NCI-H1930 (cell line): ENCODE results near the gene SRSF3.
"Not testable (repeated sequence)": the region's sequence is repeated elsewhere in the genome, so short reads cannot be mapped to it uniquely, and the experiment has no call there.

ENCODE experiments used
- DNase-seq, 2 experiments: peaks; one replicate each; lab custom pipeline; 2025; lab: John Stamatoyannopoulos, UW

Gene SRSF3

GRCh38 chr6:36649701-36650484 lies 55.7 kb downstream of the SRSF3 start:
- DNase-seq = no peak

- no peak for DNase-seq
Measured at GRCh38 chr6:36650848-36651478, 56.8 kb downstream of the SRSF3 start.

- no peak for DNase-seq
Measured at GRCh38 chr6:36651659-36652379, 57.7 kb downstream of the SRSF3 start.

- DNase-seq = not testable (repeated sequence)
Measured at GRCh38 chr6:36654469-36654868, 60.3 kb downstream of the SRSF3 start.
